HEK293 (cell line): ENCODE results near the gene DCC.

ENCODE experiments used
- CTCF ChIA-PET: fragments of 350-600 bp; formaldehyde crosslinking; extraction: SDS; loops from one replicate; lab custom pipeline; 2021; ENCODE audit warnings: antibody characterized with exemption; lab: Yijun Ruan, JAX
- POLR2A ChIA-PET: fragments of 300-600 bp; formaldehyde crosslinking; extraction: SDS; loops from one replicate; lab custom pipeline; 2020; ENCODE audit warnings: antibody characterized with exemption, inconsistent platforms; lab: Yijun Ruan, JAX
- H3K27ac ChIP-seq: fragments of 200-500 bp; sonication (Bioruptor generic); 2 replicates; pipeline ENCODE4 v1.5.1; 2014; ENCODE audit warnings: low read depth, low read length, control low read depth, inconsistent platforms; ENCODE audit errors: extremely low read depth
- H3K36me3 ChIP-seq, 2 experiments: fragments of 200-500 bp in 1 of 2; sonication (Bioruptor generic) in 1 of 2; 1 replicate in 1 of 2; 2 replicates in 1 of 2; pipeline ENCODE4 v1.5.1; 2014 to 2017; ENCODE audit warnings: inconsistent platforms in 2 of 2, low read length in 2 of 2; ENCODE audit not compliant: control insufficient read depth in 2 of 2, insufficient read depth in 1 of 2
- H3K4me1 ChIP-seq: fragments of 200-500 bp; sonication (Bioruptor generic); 2 replicates; pipeline ENCODE4 v1.5.1; 2014; ENCODE audit warnings: mild to moderate bottlenecking, low read length, inconsistent platforms; ENCODE audit not compliant: control insufficient read depth, insufficient read depth
- H3K4me3 ChIP-seq: 2 replicates; pipeline ENCODE4 v1.5.1; 2011; ENCODE audit warnings: low read depth, mild to moderate bottlenecking, control low read depth, low read length, moderate library complexity
- H3K9me3 ChIP-seq: fragments of 200-500 bp; sonication (Bioruptor generic); 2 replicates; pipeline ENCODE4 v1.5.1; 2014; ENCODE audit warnings: low read depth, low read length, inconsistent platforms; ENCODE audit not compliant: control insufficient read depth, insufficient read depth
- ZEB2 ChIP-seq: fragments of 450-650 bp; formaldehyde crosslinking; IDR thresholded peaks from 2 replicates; pipeline ENCODE4 v1.5.1; 2016; ENCODE audit warnings: missing biosample characterization, missing genetic modification characterization
- ZNF561 ChIP-seq: fragments of 450-650 bp; IDR thresholded peaks from 2 replicates; pipeline ENCODE4 v1.5.1; 2018; ENCODE audit warnings: missing biosample characterization, missing genetic modification characterization, borderline replicate concordance
- ZNF585B ChIP-seq: fragments of 450-650 bp; formaldehyde crosslinking; IDR thresholded peaks from 2 replicates; pipeline ENCODE4 v1.5.1; 2016; ENCODE audit warnings: missing biosample characterization, missing genetic modification characterization
- ZNF654 ChIP-seq: fragments of 450-650 bp; formaldehyde crosslinking; IDR thresholded peaks from 2 replicates; pipeline ENCODE4 v1.5.1; 2016; ENCODE audit warnings: low read depth, missing biosample characterization, missing genetic modification characterization
- TF ChIP-seq, protein P1 (sequence below): fragments of 450-650 bp; formaldehyde crosslinking; IDR thresholded peaks from 2 replicates; pipeline ENCODE4 v1.5.1; 2016; ENCODE audit warnings: missing biosample characterization, missing genetic modification characterization
- TF ChIP-seq, protein P2 (sequence below): fragments of 450-650 bp; formaldehyde crosslinking; IDR thresholded peaks from 2 replicates; pipeline ENCODE4 v1.5.1; 2016; ENCODE audit warnings: missing biosample characterization, missing genetic modification characterization
- TF ChIP-seq, protein P3 (sequence below): fragments of 450-650 bp; formaldehyde crosslinking; IDR thresholded peaks from 2 replicates; pipeline ENCODE4 v1.5.1; 2016; ENCODE audit warnings: missing biosample characterization, missing genetic modification characterization, borderline replicate concordance

Gene DCC

DNA sequence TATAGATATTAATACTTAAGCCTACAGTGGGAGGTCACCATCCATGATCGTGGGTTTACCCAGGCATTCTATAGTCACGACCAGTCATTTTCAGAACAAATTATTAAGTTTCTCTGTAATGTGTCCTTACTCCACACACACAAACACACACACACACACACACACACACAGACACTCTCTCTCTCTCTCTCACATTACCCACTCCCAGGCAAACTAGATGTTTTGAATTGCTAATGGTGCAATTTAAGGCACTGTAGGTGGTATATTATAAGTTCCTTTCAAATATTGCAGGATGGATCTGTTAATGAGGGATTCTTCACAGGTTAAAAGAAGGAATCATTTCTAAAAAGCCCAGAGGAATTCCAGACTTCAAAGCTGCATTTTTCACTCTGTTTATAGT is 1226.6 kb downstream of the DCC start (continued):
- TF ChIP-seq, protein P1, sequence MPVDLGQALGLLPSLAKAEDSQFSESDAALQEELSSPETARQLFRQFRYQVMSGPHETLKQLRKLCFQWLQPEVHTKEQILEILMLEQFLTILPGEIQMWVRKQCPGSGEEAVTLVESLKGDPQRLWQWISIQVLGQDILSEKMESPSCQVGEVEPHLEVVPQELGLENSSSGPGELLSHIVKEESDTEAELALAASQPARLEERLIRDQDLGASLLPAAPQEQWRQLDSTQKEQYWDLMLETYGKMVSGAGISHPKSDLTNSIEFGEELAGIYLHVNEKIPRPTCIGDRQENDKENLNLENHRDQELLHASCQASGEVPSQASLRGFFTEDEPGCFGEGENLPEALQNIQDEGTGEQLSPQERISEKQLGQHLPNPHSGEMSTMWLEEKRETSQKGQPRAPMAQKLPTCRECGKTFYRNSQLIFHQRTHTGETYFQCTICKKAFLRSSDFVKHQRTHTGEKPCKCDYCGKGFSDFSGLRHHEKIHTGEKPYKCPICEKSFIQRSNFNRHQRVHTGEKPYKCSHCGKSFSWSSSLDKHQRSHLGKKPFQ (tag by site-specific recombination) = no peak

DNA sequence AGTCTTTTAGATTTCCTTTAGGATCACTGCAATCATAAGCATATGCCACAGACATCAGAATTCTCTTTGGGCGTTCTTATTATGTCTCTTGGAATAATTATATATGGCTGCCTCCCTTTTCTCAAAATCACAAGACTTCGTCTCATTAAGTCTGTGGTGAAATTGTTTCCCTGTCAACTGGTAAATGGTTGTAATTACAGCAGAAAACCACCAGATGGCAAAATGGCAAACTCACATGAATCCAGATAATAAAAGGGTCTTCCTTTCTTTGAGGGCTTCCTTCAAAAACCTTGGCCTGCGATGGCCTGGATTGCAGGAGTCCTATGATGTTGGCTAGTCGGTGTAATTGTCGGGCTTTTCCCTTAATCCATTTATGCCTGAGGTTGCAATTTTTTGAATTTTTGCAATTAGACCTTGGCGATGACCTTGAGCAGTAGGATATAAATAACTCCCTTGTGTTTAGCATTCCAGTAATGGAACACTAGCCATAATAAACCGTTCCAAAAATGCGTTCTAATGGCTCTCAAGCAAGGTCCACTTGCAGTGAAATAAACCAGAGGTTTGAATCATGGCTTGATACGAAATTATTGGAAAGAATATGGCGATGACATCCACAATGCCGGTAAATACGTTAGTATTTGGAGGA is 1228.1 kb downstream of the DCC start:
- Histone ChIP-seq H3K4me1 (no peaks in the 10 kb centered on the region), H3K27ac (no peak overlapping the region), H3K4me3 (no peak overlapping the region), H3K36me3 (no peaks in the 10 kb centered on the region), H3K9me3 (no peaks in the 10 kb centered on the region)
- TF ChIP-seq, protein P2, sequence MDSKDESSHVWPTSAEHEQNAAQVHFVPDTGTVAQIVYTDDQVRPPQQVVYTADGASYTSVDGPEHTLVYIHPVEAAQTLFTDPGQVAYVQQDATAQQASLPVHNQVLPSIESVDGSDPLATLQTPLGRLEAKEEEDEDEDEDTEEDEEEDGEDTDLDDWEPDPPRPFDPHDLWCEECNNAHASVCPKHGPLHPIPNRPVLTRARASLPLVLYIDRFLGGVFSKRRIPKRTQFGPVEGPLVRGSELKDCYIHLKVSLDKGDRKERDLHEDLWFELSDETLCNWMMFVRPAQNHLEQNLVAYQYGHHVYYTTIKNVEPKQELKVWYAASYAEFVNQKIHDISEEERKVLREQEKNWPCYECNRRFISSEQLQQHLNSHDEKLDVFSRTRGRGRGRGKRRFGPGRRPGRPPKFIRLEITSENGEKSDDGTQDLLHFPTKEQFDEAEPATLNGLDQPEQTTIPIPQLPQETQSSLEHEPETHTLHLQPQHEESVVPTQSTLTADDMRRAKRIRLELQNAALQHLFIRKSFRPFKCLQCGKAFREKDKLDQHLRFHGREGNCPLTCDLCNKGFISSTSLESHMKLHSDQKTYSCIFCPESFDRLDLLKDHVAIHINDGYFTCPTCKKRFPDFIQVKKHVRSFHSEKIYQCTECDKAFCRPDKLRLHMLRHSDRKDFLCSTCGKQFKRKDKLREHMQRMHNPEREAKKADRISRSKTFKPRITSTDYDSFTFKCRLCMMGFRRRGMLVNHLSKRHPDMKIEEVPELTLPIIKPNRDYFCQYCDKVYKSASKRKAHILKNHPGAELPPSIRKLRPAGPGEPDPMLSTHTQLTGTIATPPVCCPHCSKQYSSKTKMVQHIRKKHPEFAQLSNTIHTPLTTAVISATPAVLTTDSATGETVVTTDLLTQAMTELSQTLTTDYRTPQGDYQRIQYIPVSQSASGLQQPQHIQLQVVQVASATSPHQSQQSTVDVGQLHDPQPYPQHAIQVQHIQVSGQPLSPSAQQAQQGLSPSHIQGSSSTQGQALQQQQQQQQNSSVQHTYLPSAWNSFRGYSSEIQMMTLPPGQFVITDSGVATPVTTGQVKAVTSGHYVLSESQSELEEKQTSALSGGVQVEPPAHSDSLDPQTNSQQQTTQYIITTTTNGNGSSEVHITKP (tag by site-specific recombination) = no peak
- no peak for TF ChIP-seq ZNF585B (tag by site-specific recombination)
- no peak for TF ChIP-seq ZNF561 (tag by site-specific recombination)
- no peak for TF ChIP-seq ZEB2 (tag by site-specific recombination)
- TF ChIP-seq ZNF654 = 0 out of 2 replicates have a peak, but pooled peaks have one; percentile 19
- TF ChIP-seq, protein P3, sequence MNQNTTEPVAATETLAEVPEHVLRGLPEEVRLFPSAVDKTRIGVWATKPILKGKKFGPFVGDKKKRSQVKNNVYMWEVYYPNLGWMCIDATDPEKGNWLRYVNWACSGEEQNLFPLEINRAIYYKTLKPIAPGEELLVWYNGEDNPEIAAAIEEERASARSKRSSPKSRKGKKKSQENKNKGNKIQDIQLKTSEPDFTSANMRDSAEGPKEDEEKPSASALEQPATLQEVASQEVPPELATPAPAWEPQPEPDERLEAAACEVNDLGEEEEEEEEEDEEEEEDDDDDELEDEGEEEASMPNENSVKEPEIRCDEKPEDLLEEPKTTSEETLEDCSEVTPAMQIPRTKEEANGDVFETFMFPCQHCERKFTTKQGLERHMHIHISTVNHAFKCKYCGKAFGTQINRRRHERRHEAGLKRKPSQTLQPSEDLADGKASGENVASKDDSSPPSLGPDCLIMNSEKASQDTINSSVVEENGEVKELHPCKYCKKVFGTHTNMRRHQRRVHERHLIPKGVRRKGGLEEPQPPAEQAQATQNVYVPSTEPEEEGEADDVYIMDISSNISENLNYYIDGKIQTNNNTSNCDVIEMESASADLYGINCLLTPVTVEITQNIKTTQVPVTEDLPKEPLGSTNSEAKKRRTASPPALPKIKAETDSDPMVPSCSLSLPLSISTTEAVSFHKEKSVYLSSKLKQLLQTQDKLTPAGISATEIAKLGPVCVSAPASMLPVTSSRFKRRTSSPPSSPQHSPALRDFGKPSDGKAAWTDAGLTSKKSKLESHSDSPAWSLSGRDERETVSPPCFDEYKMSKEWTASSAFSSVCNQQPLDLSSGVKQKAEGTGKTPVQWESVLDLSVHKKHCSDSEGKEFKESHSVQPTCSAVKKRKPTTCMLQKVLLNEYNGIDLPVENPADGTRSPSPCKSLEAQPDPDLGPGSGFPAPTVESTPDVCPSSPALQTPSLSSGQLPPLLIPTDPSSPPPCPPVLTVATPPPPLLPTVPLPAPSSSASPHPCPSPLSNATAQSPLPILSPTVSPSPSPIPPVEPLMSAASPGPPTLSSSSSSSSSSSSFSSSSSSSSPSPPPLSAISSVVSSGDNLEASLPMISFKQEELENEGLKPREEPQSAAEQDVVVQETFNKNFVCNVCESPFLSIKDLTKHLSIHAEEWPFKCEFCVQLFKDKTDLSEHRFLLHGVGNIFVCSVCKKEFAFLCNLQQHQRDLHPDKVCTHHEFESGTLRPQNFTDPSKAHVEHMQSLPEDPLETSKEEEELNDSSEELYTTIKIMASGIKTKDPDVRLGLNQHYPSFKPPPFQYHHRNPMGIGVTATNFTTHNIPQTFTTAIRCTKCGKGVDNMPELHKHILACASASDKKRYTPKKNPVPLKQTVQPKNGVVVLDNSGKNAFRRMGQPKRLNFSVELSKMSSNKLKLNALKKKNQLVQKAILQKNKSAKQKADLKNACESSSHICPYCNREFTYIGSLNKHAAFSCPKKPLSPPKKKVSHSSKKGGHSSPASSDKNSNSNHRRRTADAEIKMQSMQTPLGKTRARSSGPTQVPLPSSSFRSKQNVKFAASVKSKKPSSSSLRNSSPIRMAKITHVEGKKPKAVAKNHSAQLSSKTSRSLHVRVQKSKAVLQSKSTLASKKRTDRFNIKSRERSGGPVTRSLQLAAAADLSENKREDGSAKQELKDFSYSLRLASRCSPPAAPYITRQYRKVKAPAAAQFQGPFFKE (tag by site-specific recombination) = no peak
- CTCF ChIA-PET = interaction anchor here (0.6 to 1.6 kb wide), 4 partner anchors 60 to 559 kb away, joined by 3 to 11 read pairs (median 4); no protein-coding TSS in a partner anchor
- POLR2A ChIA-PET = no interaction called here
